Measurements from ENCODE around the gene PFDN1.

The PFDN1 gene

DNA sequence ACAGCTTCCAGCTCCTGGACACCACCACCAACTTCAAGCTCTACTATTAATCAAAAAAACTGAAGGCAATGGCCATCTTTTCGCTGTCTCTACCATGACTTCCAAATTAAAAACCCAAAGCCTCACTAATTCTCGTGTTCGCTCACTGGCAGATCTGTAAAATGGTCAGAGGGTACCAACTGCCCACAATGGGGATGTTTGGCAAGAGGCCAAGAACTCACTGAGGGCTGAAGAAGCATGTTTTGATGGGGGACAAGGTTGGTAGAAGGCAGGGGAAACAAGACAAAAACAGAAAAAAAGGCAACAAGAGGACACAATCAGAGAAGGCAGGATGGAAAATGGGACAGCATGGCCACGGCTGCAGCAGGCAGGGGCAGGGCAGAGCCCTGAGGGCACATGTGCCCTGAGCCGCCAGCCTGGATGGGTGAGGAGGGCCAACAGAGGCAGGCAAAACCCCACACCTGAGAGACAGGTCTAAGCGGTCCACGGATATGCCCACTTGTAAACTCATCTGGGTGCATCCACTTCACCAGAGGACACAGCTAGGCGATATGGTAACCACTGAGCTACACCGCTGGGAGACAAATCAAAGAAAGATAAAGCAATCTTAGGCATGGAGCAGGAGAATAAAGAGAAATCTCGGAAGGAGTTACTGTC lies 50.3 kb downstream of the PFDN1 start:
- TF ChIP-seq NFIC (IDR thresholded peaks at IDR 0.05) = peak; percentile 62
- no peak for TF ChIP-seq FOXM1 (IDR thresholded peaks at IDR 0.05; ENCODE audit: borderline replicate concordance, low read depth)
- no peak for TF ChIP-seq YY1 (IDR thresholded peaks at IDR 0.05; ENCODE audit: low read depth)
- TF ChIP-seq, protein P1, sequence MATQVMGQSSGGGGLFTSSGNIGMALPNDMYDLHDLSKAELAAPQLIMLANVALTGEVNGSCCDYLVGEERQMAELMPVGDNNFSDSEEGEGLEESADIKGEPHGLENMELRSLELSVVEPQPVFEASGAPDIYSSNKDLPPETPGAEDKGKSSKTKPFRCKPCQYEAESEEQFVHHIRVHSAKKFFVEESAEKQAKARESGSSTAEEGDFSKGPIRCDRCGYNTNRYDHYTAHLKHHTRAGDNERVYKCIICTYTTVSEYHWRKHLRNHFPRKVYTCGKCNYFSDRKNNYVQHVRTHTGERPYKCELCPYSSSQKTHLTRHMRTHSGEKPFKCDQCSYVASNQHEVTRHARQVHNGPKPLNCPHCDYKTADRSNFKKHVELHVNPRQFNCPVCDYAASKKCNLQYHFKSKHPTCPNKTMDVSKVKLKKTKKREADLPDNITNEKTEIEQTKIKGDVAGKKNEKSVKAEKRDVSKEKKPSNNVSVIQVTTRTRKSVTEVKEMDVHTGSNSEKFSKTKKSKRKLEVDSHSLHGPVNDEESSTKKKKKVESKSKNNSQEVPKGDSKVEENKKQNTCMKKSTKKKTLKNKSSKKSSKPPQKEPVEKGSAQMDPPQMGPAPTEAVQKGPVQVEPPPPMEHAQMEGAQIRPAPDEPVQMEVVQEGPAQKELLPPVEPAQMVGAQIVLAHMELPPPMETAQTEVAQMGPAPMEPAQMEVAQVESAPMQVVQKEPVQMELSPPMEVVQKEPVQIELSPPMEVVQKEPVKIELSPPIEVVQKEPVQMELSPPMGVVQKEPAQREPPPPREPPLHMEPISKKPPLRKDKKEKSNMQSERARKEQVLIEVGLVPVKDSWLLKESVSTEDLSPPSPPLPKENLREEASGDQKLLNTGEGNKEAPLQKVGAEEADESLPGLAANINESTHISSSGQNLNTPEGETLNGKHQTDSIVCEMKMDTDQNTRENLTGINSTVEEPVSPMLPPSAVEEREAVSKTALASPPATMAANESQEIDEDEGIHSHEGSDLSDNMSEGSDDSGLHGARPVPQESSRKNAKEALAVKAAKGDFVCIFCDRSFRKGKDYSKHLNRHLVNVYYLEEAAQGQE (IDR thresholded peaks at IDR 0.05; ENCODE audit: low read depth) = no peak
- TF ChIP-seq RAD21 (IDR thresholded peaks at IDR 0.05; ENCODE audit: low read depth) = no peak

DNA sequence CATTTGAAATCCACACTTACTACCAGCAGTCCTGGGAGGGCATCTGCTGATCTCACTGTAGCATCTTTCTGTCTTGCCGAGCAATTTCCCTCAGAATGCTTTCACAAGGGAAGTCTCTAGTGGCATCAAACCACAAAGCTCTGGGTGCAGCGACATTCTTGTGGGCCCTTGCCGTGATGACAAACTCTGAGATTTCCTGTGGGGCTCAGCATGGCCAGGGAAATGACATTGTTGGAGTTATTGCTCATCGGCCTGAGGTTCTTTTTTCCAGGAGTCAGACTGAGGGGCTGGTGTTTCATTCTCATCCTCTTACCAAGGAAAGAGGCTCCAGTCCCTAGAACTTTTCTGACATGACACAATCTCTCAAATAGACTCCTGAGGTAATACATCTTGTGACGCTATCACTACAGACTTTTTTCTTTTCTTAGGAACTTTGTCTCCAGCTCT lies 51.4 kb downstream of the PFDN1 start:
- TF ChIP-seq TEAD4 (IDR thresholded peaks at IDR 0.05) = no peak
- TF ChIP-seq RAD21 (IDR thresholded peaks at IDR 0.05; ENCODE audit: low read depth) = no peak
- no peak for TF ChIP-seq NFIC (IDR thresholded peaks at IDR 0.05)
- TF ChIP-seq, protein P2, sequence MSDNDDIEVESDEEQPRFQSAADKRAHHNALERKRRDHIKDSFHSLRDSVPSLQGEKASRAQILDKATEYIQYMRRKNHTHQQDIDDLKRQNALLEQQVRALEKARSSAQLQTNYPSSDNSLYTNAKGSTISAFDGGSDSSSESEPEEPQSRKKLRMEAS (IDR thresholded peaks at IDR 0.05) = no peak
- no peak for TF ChIP-seq EP300 (IDR thresholded peaks at IDR 0.05; ENCODE audit: borderline replicate concordance)
- TF ChIP-seq CREB1 (IDR thresholded peaks at IDR 0.05; ENCODE audit: low read depth) = no peak
- TF ChIP-seq FOXM1 (IDR thresholded peaks at IDR 0.05; ENCODE audit: borderline replicate concordance, low read depth) = no peak
- TF ChIP-seq YY1 (IDR thresholded peaks at IDR 0.05; ENCODE audit: low read depth) = no peak
- TF ChIP-seq, protein P3, sequence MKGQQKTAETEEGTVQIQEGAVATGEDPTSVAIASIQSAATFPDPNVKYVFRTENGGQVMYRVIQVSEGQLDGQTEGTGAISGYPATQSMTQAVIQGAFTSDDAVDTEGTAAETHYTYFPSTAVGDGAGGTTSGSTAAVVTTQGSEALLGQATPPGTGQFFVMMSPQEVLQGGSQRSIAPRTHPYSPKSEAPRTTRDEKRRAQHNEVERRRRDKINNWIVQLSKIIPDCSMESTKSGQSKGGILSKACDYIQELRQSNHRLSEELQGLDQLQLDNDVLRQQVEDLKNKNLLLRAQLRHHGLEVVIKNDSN (IDR thresholded peaks at IDR 0.05) = no peak
- TF ChIP-seq ZBTB7A (IDR thresholded peaks at IDR 0.05; ENCODE audit: low read depth) = no peak
- no peak for TF ChIP-seq EGR1 (IDR thresholded peaks at IDR 0.05)
- TF ChIP-seq CEBPB (IDR thresholded peaks at IDR 0.05) = no peak
- no peak for TF ChIP-seq TCF12 (IDR thresholded peaks at IDR 0.05; ENCODE audit: low read depth)
- TF ChIP-seq TAF1 (IDR thresholded peaks at IDR 0.05; ENCODE audit: low read depth) = no peak

DNA sequence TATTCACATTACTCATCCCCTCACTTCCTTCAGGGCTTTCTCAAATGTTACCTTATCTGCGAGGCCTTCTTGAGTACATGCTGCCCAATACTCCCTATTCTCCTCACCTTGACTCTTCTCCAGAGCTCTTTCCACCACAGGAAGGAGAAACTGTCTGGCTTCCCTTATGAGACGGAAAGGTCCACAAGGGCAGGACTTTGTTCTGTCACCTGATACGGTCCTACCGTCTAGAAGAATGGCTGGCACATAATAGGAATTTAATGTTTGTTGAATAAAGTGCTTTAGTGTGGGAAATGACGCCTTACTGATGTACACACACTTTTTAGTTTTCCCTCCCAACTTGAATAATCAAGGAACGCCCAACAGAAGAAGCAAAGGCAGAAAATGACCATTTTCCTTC lies 52.5 kb downstream of the PFDN1 start:
- TF ChIP-seq, protein P3 (IDR thresholded peaks at IDR 0.05) = no peak
- TF ChIP-seq, protein P2 (IDR thresholded peaks at IDR 0.05) = no peak
- TF ChIP-seq FOXM1 (IDR thresholded peaks at IDR 0.05; ENCODE audit: borderline replicate concordance, low read depth) = no peak
- TF ChIP-seq ZBTB7A (IDR thresholded peaks at IDR 0.05; ENCODE audit: low read depth) = no peak
- no peak for TF ChIP-seq TAF1 (IDR thresholded peaks at IDR 0.05; ENCODE audit: low read depth)
- TF ChIP-seq, protein P1 (IDR thresholded peaks at IDR 0.05; ENCODE audit: low read depth) = no peak
- TF ChIP-seq TEAD4 (IDR thresholded peaks at IDR 0.05) = no peak
- no peak for TF ChIP-seq NFIC (IDR thresholded peaks at IDR 0.05)
- no peak for TF ChIP-seq CREB1 (IDR thresholded peaks at IDR 0.05; ENCODE audit: low read depth)
- no peak for TF ChIP-seq CEBPB (IDR thresholded peaks at IDR 0.05)
- no peak for TF ChIP-seq TCF12 (IDR thresholded peaks at IDR 0.05; ENCODE audit: low read depth)
- no peak for TF ChIP-seq EP300 (IDR thresholded peaks at IDR 0.05; ENCODE audit: borderline replicate concordance)
- TF ChIP-seq EGR1 (IDR thresholded peaks at IDR 0.05) = no peak
- TF ChIP-seq RAD21 (IDR thresholded peaks at IDR 0.05; ENCODE audit: low read depth) = no peak
- no peak for TF ChIP-seq YY1 (IDR thresholded peaks at IDR 0.05; ENCODE audit: low read depth)

DNA sequence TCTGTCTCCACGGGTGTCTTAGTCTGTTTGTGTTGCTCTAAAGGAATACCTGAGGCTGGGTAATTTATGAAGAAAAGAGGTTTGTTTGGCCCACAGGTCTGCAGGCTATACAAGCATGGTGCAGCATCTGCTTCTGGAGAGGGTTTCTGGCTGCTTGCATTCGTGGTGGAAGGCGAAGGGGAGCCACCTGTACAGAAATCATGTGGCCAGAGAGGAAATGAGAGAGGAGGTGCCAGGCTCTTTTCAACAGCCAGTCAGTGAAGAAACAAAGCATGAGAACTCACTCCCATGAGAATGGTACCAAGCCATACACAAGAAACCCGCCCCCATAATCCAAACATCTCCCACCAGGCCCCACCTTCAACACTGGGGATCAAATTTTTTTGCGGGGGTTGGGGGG lies 53.4 kb downstream of the PFDN1 start:
- no peak for TF ChIP-seq TCF12 (IDR thresholded peaks at IDR 0.05; ENCODE audit: low read depth)
- no peak for TF ChIP-seq EGR1 (IDR thresholded peaks at IDR 0.05)
- TF ChIP-seq NFIC (IDR thresholded peaks at IDR 0.05) = no peak
- TF ChIP-seq, protein P1 (IDR thresholded peaks at IDR 0.05; ENCODE audit: low read depth) = no peak

All from Ishikawa (cell line).